Measurements from ENCODE around the gene VARS2.
"Not testable (repeated sequence)": the region's sequence is repeated elsewhere in the genome, so short reads cannot be mapped to it uniquely, and the experiment has no call there.

The VARS2 gene

GRCh38 chr6:30907758-30908591 is 6.1 kb upstream of the VARS2 start, which contains the start of gene GTF2H4:
GTF2H4 (plus strand) TSS chr6:30908207.
- H3K27me3 ChIP-seq, result no peaks in the 10 kb centered on the region
- peaks cover 18% of the 10 kb centered on the region for H3K36me3 ChIP-seq
- peaks cover 11 to 15% of the 10 kb centered on the region in 2 experiments for H3K4me1 ChIP-seq (ENCODE audit: control insufficient read depth in 1 of 2, insufficient read depth in 1 of 2, low read depth in 1 of 2, low read length in 1 of 2)
- H3K27ac ChIP-seq, result peak within 1 kb of the TSS; percentile 26
- peak within 1 kb of the TSS; percentile 68 to 69 for H3K4me3 ChIP-seq (ENCODE audit: low read depth in 1 of 2, low read length in 1 of 2)
- H3K9me3 ChIP-seq, result no peaks in the 10 kb centered on the region
- TF ChIP-seq, protein P1, sequence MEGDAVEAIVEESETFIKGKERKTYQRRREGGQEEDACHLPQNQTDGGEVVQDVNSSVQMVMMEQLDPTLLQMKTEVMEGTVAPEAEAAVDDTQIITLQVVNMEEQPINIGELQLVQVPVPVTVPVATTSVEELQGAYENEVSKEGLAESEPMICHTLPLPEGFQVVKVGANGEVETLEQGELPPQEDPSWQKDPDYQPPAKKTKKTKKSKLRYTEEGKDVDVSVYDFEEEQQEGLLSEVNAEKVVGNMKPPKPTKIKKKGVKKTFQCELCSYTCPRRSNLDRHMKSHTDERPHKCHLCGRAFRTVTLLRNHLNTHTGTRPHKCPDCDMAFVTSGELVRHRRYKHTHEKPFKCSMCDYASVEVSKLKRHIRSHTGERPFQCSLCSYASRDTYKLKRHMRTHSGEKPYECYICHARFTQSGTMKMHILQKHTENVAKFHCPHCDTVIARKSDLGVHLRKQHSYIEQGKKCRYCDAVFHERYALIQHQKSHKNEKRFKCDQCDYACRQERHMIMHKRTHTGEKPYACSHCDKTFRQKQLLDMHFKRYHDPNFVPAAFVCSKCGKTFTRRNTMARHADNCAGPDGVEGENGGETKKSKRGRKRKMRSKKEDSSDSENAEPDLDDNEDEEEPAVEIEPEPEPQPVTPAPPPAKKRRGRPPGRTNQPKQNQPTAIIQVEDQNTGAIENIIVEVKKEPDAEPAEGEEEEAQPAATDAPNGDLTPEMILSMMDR (IDR thresholded peaks at IDR 0.05), result no peak

DNA sequence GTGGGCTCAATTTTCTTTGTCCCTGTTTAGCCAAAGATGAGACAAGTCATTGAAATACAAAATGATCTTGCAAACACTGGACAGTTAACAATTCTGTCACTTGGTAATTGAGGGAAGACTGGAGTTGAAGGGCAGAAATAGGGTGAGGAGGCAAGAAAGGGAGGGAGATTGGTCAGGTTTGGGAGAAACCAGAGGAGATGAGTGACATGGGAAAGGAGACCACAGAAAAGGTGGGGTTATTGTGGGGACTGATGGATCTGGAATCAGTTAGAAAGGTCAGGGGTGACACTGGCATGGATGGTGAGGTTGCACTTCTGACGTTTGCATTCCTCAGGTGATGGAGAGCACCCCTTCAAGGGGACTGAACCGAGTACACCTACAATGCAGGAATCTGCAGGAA is 5.3 kb upstream of the VARS2 start:
- H3K4me1 ChIP-seq (ENCODE audit: control insufficient read depth in 1 of 2, insufficient read depth in 1 of 2, low read depth in 1 of 2, low read length in 1 of 2), result peaks cover 15 to 19% of the 10 kb centered on the region in 2 experiments
- TF ChIP-seq, protein P1 (IDR thresholded peaks at IDR 0.05), result no peak
- H3K27ac ChIP-seq, result no peak overlapping the region
- no peaks in the 10 kb centered on the region for H3K27me3 ChIP-seq
- H3K9me3 ChIP-seq, result no peaks in the 10 kb centered on the region
- H3K36me3 ChIP-seq, result peaks cover 18% of the 10 kb centered on the region
- peak overlapping the region; percentile 68 to 69 for H3K4me3 ChIP-seq (ENCODE audit: low read depth in 1 of 2, low read length in 1 of 2)

DNA sequence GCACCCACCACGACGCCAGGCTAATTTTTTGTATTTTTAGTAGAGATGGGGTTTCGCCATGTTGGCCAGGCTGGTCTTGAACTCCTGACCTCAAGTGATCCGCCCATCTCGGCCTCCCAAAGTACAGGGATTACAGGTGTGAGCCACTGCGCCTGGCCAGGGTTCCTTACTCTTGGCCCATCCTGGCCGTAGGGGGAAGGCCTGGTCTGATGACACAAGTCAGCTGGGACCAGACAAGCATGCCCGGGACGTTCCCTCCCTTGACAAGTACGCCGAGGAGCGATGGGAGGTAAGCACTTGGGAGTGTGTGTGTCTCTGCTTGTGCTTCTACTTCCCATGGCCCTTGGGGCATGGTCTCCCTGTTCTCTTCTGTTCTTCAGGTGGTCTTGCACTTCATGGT is 3.6 kb upstream of the VARS2 start:
- peaks cover 27 to 29% of the 10 kb centered on the region in 2 experiments for H3K4me1 ChIP-seq (ENCODE audit: control insufficient read depth in 1 of 2, insufficient read depth in 1 of 2, low read depth in 1 of 2, low read length in 1 of 2)
- H3K9me3 ChIP-seq; H3K27ac ChIP-seq; H3K27me3 ChIP-seq; H3K4me3 ChIP-seq (ENCODE audit: low read depth in 1 of 2, low read length in 1 of 2): not testable (repeated sequence)
- peaks cover 18% of the 10 kb centered on the region for H3K36me3 ChIP-seq

DNA sequence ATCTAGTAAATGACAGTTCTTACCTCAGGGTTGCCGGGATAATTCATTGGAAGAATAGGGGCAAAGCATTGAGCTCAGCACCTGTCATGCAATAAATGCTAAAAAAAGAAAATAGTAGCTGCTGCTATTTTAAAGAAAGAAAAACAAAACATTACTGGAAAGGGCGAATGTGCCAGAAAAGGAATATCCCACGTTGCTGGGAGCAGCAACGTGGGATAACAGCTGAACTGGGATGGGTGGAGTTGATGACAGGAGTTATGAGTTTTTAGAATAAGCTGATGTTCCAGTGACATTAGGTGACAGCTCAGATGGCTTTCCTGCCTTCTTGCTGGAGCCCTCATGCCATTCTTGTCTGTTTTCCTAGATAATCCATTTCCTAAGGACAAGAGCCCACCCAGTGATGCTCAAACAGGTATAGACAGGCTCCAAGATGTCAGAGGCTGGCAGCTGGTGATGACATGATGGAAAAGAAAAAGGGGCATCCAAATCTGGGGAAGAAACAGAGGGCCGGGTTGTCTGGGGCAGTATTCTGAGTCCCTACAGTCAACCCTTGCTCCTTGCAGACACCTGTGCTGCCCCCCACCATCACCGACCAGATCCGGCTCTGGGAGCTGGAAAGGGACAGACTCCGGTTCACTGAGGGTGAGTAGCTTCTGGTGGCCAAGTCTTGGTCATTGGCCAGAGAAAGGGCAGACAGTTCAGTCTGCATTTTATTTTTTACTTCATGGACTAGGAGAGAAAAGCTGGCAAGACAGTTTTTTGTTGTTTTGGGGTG is 1.1 kb upstream of the VARS2 start:
- Histone ChIP-seq H3K4me1 (ENCODE audit: control insufficient read depth in 1 of 2, insufficient read depth in 1 of 2, low read depth in 1 of 2, low read length in 1 of 2) (peaks cover 23 to 24% of the 10 kb centered on the region in 2 experiments), H3K27ac (no peak overlapping the region), H3K36me3 (peaks cover 20% of the 10 kb centered on the region), H3K27me3 (no peaks in the 10 kb centered on the region), H3K9me3 (no peaks in the 10 kb centered on the region), H3K4me3 (ENCODE audit: low read depth in 1 of 2, low read length in 1 of 2) (peak overlapping the region in 1 of 2 experiments; percentile 75)
- TF ChIP-seq, protein P1 (IDR thresholded peaks at IDR 0.05), result no peak

DNA sequence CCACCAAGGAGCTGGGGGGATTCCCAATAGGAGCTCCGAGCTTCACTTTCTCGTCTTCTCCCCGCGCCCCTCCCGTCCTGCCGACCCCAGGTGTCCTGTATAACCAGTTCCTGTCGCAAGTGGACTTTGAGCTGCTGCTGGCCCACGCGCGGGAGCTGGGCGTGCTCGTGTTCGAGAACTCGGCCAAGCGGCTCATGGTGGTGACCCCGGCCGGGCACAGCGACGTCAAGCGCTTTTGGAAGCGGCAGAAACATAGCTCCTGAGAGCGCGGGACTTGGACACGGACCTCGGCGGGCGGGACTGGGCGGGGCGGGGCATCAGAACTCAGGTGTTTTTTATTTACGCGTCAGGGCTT is 340 bp upstream of the VARS2 start:
- H3K27ac ChIP-seq, result peak overlapping the region; percentile 35
- peak overlapping the region; percentile 75 to 92 for H3K4me3 ChIP-seq (ENCODE audit: low read depth in 1 of 2, low read length in 1 of 2)
- no peaks in the 10 kb centered on the region for H3K9me3 ChIP-seq
- H3K36me3 ChIP-seq, result peaks cover 22% of the 10 kb centered on the region
- TF ChIP-seq, protein P1 (IDR thresholded peaks at IDR 0.05), result no peak
- peaks cover 17 to 18% of the 10 kb centered on the region in 2 experiments for H3K4me1 ChIP-seq (ENCODE audit: control insufficient read depth in 1 of 2, insufficient read depth in 1 of 2, low read depth in 1 of 2, low read length in 1 of 2)
- no peaks in the 10 kb centered on the region for H3K27me3 ChIP-seq

All from neutrophil (primary cell).